ENCODE results near the gene LDB2.

GRCh38 chr4:16692524-16692923, 205.9 kb downstream of the LDB2 start:
- no peak for TF ChIP-seq EGR1 (IDR thresholded peaks at IDR 0.05)
- no peak for TF ChIP-seq TAF1 (IDR thresholded peaks at IDR 0.05; ENCODE audit: low read depth)
- TF ChIP-seq FOXM1 (IDR thresholded peaks at IDR 0.05; ENCODE audit: borderline replicate concordance, low read depth) = no peak
- no peak for TF ChIP-seq TCF12 (IDR thresholded peaks at IDR 0.05; ENCODE audit: low read depth)
- TF ChIP-seq, protein P1, sequence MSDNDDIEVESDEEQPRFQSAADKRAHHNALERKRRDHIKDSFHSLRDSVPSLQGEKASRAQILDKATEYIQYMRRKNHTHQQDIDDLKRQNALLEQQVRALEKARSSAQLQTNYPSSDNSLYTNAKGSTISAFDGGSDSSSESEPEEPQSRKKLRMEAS (IDR thresholded peaks at IDR 0.05) = no peak
- TF ChIP-seq, protein P2, sequence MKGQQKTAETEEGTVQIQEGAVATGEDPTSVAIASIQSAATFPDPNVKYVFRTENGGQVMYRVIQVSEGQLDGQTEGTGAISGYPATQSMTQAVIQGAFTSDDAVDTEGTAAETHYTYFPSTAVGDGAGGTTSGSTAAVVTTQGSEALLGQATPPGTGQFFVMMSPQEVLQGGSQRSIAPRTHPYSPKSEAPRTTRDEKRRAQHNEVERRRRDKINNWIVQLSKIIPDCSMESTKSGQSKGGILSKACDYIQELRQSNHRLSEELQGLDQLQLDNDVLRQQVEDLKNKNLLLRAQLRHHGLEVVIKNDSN (IDR thresholded peaks at IDR 0.05) = no peak
- no peak for TF ChIP-seq EP300 (IDR thresholded peaks at IDR 0.05; ENCODE audit: borderline replicate concordance)
